Left lobe of liver (tissue), 2 donors: ENCODE results near the gene RNPEPL1. TPM values are rescaled to one million over a fixed set of nuclear protein-coding genes. Genes with fewer than 3 reads are reported as not detected.

Experiments
- ATAC-seq: fragments of 200-7000 bp; cut with Tn5 transposase; one replicate; pipeline ENCODE4 v1.9.1; 2020; ENCODE audit warnings: mild to moderate bottlenecking, moderate library complexity
- DNase-seq: peaks from one replicate; pipeline ENCODE4 v3.0.0-alpha.2; 2020; ENCODE audit warnings: low spot score
- total RNA-seq: library from RNA; stranded (reverse); gene quantifications from one replicate; pipeline ENCODE4 v1.2.1, GENCODE V29; 2021
- donor health status: DM: no; HTN: no; CAD: no; lungs with moderate emphysema.
- donor health status: DM: no; HTN: yes; CAD: no.

The RNPEPL1 gene
- total RNA-seq, 1 donor from 2014 or later = 40.6 TPM

DNA sequence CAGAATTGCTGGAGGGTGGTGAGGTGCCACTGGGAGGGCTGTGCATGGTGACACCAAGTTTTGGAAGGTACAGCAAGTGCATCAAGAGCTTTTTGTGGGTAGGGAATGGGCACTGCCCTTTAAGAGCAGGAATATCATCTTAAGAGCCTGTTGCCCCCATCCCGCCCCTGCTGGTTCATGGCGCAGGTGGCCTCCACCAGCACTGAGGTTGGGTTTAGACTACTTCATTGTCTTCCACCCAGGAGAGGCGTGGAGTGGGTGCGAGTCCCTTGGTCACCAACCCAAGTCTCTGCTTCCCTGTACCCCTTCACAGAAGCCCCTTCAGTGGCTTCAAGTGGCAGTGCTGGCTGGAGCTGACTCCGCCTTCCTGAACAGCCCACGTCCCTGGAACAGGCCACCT lies 7.8 kb downstream of the RNPEPL1 start:
- no peak for DNase-seq

DNA sequence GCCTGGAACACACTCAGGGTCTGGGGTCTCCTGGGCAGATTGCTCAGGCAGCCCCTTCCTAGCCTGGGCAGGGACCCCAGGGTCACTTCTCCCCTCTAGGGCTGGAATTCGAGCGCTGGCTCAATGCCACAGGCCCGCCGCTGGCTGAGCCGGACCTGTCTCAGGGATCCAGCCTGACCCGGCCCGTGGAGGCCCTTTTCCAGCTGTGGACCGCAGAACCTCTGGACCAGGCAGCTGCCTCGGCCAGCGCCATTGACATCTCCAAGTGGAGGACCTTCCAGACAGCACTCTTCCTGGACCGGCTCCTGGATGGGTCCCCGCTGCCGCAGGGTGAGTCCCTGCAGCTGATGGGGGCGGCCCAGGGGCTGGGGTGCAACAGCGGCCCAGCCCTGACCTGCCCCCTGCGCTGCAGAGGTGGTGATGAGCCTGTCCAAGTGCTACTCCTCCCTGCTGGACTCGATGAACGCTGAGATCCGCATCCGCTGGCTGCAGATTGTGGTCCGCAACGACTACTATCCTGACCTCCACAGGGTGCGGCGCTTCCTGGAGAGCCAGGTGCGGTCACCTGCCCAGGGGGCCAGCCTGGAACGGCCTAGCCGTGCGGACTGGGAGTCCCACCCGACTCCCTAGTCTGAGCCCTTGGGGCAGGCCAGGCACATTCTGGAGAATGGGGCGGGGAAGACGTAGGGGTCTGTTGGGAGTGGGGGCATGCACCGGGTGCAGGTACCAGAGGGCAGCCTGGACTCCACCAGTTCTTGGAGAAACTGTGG lies 8.3 kb downstream of the RNPEPL1 start:
- DNase-seq = no peak
- no peak for ATAC-seq

More for the DNA sequence above, 7.8 kb downstream of the RNPEPL1 start:
- ATAC-seq = no peak

DNA sequence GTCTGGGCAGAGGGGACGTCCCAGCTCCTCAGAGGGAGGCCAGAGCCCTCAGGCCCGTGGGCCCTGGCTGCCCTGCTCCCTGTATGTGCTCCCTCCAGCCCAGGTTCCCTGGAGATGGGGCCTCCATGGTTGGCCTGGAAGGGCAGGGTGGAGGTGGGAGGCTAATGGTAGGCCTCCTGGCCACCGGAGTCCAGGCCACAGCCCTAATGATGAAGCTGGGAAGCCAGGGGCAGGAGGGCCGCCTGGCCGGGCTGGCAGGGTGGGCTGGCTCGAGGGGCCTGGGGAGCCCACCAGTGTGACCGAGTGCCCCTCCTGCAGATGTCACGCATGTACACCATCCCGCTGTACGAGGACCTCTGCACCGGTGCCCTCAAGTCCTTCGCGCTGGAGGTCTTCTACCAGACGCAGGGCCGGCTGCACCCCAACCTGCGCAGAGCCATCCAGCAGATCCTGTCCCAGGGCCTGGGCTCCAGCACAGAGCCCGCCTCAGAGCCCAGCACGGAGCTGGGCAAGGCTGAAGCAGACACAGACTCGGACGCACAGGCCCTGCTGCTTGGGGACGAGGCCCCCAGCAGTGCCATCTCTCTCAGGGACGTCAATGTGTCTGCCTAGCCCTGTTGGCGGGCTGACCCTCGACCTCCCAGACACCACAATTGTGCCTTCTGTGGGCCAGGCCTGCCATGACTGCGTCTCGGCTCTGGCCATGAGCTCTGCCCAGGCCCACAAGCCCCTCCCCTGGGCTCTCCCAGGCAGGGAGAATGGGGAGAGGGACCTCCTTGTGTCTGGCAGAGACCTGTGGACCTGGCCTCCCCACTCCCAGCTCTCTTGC lies 9.2 kb downstream of the RNPEPL1 start:
- ATAC-seq (no peak), DNase-seq (no peak)

DNA sequence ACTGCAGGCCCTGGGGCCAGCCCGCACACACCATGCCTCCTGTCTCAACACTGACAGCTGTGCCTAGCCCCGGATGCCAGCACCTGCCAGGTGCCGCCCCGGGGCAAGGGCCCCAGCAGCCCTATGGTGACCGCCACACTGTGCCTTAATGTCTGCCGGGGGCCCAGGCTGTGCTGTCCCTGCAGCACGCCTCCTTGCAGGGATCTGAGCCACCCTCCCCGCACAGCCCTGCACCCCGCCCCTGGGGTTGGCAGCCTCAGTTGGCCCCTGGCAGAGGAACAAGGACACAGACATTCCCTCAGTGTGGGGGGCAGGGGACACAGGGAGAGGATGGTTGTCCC lies 9.8 kb downstream of the RNPEPL1 start:
- DNase-seq = no peak
- ATAC-seq = no peak

DNA sequence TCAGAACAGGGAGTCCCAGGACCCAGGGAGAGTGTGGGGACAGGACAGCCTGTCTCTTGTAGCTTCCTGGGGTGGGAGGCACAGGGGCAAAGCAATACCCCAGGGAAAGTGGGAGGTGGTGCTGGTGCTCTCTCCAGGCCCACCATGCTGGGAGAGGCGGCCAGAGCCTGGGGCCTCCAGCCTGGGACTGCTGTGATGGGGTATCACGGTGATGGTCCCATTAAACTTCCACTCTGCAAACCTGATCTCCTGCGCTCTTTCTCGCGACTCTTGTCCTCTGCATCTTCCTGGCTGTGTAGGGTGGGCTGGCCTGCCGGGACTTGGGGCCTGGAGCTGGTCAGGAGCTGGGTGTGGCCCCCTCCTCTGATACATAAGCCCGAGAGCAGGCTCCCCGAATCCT lies 10.2 kb downstream of the RNPEPL1 start:
- ATAC-seq = no peak
- no peak for DNase-seq

DNA sequence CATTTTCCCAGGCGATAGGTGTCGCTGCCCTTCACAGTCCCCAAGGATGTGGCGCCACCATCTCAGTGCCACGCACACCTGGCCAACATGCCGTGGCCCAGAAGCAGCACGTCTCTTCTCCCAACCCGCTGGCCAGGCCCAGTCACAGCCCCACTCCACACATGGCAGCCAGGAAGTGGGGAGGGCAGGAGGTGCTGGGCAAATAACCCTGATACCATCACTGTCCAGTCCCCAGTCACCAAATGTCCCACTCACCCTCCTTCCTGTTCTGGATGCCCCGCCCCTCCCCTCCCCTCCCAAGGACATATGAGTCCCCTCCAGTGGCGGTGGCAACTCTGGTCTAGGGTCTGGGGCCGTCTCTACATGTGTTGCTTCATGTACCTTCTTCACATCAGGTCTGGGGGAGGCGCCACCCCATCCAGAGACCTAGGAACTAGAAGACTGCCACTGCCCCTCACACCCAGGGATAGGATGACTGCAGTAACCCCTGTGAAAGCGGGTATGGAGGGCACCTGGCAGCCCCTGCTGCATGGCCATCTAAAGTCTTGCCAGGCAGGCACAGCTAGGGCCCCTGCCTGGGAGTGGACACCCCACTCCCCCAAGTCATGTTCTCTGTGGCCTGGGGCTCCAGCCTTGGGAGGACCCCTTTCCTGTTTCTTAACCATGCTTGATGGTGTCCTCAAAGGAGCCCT lies 10.9 kb downstream of the RNPEPL1 start:
- DNase-seq (no peak), ATAC-seq (no peak)

DNA sequence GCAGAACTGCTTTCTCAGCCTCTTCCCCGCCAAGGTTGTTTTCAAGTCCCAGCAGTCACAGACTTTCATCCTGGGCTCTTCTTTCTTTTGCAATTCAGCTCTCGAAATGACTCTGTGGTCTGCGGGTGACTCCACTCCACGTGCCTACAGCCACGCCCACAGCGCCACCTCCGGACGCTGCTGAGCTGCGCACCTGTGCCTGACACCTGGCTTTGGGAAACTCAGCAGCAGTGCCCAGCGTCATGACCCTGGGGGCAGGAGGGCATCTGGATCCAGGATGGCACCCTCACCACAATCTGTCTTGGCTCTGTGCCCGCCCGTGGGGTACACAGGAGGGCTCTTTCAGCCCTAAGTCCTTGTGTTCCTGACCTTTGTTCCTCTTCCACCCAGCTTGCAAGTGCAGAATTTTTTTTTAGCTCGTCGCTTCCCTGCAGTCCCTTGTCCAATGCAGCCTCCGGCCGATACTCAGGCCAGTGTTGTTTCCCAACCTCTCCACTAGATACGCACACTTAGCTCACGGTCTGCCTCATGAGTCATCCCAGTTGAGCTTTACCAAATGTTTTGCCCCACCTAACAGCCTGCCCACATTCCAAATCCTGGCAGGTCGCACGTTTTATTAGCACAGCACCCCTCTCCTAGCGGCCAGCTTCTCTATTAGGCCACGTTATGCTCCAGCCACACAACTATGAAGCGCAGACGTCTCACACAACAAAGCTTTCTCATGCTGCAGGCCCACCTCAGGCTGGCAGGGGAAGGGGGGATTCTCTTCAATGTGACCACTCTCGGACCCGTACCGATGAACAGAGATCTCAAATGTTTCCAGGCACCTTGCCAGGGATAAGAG lies 11.7 kb downstream of the RNPEPL1 start:
- peak; percentile 81 for ATAC-seq
- peak; percentile 88 for DNase-seq

DNA sequence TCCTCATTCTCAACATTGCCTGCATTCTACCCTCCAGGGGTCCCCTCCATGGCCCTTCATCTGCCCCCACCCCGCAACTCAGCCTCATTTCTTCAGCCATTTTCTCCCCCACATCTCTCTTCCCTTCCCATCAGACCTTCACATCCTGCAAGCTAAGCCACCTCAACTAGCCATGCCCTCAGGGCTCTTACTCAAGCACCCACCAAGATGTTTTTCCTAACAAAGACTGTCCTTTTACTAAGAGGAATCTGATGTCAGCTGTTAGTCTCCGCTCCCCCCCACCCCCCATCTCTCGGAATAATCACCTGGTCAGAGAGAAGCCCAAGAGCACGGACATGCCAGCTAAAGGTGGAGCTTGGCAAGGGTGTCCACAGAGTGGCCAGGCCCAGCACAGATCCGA lies 13.5 kb downstream of the RNPEPL1 start:
- no peak for ATAC-seq
- DNase-seq = no peak

DNA sequence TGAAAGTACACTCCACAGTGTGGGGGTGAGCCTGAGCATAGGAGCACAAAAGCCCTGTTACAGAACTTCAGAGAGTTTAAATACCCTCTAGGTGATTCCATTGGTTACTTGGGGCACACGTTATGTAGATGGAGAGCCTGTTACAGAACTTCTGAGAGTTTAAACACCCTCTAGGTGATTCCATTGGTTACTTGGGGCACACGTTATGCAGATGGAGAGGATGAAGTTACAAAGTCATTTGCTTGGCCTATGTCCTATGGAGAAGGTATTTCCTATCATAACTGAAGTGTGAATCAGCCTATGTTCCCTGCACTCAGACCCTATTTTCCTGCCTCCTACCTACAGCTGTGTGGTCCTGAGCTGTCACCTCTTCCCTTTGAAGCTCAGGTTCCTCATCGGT lies 14.5 kb downstream of the RNPEPL1 start:
- DNase-seq (no peak), ATAC-seq (no peak)

DNA sequence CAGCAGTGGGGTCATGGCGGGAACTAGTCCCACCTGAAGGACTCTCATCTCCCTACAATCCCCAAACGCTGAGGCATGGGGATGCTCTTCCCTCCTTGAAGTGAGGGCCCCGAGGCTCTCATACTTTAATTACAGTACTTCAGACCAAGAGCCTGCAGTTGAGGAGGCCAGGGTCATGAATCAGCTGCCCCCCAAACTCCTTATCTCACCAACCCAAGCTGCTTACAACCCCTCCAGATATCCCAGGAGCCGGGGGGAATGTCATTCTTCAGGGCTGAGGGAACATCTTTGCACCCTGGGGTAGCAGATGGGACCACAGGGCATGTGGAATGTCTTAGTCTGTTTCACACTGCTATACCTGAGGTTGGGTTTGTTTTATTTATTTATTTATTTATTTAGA lies 15.5 kb downstream of the RNPEPL1 start:
- no peak for ATAC-seq
- DNase-seq = no peak

DNA sequence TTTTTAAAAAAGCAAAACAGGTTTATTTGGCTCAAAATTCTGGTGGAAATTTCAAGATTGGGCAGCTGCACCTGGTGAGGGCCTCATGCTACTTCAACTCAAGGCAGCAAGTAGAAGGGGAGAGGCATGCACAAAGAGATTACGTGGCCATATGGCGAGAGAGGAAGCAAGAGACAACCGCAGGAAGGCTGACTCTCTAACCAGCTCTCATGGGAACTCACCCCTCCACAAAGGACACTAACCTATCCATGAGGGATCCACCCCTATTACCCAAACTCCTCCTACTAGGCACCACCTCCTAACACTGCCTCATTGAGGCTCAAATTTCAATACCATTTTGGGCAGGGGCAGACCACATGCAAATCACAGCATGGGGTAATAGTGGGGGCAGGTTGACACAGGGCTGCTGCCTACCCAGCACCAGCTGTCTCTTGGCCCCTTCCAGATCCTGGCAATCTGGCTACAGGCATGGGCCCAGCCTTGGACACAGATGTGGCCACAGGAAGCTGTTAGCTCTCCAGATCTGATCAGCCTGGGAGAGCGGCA lies 16.3 kb downstream of the RNPEPL1 start:
- DNase-seq (no peak), ATAC-seq (no peak)

DNA sequence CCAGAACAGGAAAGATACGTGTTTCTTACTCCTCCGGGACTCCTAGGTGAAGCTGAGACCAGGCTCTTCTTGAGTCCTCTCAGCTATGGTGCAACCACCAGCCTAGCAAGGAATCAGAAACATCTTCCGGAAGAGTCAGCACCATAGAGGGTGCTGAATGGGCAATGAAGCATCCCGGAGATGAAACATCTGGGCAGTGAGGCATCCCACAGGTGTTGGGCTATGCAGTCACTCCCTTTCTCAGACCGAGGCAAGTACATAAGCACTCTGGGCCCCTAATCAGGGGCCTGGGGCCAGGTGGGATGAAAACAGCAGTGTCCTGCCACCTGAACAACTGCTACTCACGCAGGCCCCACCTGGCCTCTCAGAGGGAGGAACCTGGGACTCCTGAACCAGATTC lies 16.8 kb downstream of the RNPEPL1 start:
- no peak for ATAC-seq

DNA sequence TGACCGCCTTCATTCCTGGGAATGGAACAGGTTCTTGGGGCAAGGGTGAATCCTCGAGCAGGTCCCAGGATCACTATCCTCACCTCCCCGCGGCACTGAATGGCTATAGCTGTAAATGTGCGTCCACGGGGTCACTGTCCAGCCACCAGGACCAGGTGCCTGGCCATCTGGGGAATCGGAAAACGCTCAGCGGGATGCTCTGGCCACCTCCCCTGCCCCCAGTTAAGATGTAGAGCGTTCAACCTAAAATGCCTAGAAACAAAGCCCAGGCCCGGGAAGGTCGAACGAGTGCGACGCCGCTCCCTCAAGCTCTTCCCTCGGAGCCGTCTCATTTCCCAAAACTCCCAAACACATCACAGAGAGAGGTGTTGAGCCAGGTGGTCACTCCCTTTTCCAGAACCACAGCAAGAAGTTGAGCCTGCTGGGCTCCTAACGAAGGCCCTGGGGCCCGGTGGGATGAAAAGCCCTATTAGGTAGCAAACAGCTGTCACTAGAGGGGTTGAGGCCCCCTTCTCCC lies 17.5 kb downstream of the RNPEPL1 start:
- DNase-seq = no peak
- ATAC-seq = no peak

More for the DNA sequence above, 16.8 kb downstream of the RNPEPL1 start:
- no peak for DNase-seq

DNA sequence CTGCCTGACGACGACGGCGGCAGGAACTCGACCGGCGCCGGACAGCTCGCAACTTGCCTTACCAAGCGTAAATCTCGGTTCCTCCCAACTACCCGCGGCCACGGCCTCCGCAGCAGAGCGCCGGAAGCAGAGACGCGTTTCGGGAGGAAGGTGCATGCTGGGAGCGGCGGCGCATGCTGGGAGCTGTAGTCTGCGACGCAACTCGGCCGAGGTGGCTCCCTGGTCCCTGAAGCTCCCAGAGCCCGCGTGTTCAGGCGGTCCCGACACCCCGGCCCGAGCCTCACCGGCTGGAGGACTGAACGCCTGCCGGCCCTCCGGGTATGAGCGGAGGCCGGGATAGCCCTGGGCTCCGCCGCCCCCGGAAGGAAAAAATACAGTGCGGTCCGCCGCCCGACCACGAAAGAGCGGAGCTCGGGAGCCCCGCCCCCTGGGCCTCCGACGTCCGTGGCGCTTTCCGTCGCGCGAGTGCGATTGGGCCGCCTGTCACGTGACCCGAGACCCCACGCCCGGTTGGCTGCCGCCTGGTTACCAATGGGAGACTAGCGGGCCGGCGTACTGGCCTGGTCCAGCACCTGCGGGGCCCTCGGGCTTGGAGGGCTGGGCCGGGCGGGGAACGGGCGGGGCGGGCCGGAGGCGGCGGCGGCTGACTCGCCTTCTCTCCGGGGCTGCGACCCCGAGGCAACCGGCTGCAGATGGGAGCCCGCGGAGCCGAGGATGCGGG lies 18.1 kb downstream of the RNPEPL1 start, which contains the start of gene CAPN10:
CAPN10 (plus strand) TSS at position 537 of the 721 bp plus-strand sequence; CDS start at position 715, 178 bp downstream.
- DNase-seq = peak; percentile 99
- peak; percentile 86 for ATAC-seq

DNA sequence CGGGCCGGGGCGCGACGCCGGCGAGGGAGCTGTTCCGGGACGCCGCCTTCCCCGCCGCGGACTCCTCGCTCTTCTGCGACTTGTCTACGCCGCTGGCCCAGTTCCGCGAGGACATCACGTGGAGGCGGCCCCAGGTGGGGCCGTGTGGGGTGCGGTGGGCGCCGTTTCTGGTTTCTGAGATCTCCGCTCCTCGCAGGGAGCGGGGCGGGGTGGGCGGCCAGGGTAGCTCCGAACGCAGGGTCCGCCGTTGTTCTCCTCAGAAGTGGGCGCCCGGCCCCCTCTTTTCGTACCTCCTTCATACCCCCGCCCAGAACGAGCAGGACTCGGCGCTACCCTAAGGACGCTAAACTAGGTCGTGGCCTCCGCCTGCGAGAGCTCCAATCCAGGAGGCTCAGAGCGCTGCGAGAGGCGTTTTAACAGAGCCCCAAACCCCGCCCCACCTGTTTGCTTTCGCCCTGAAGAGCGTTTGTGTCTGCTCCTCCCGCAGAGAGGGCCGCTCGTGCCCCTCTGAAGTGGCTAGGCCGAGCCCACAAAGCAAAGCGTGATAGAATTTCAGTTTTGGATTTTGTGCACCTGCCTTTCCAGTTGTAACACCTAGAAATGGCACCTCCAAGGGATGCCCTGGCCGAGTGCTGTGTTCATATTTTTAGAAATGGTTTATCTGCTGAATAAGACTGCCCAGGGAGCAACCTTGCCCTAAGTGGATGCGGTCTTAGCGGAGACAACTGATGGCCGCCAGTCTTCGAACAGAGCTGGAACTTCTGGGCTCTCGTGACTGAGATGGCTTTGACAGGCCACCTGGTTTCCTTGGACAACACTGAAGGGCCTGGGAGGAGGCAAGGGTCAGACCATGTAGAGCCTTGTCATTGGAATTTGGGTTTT lies 18.9 kb downstream of the RNPEPL1 start:
- peak; percentile 55 for ATAC-seq
- DNase-seq = no peak

DNA sequence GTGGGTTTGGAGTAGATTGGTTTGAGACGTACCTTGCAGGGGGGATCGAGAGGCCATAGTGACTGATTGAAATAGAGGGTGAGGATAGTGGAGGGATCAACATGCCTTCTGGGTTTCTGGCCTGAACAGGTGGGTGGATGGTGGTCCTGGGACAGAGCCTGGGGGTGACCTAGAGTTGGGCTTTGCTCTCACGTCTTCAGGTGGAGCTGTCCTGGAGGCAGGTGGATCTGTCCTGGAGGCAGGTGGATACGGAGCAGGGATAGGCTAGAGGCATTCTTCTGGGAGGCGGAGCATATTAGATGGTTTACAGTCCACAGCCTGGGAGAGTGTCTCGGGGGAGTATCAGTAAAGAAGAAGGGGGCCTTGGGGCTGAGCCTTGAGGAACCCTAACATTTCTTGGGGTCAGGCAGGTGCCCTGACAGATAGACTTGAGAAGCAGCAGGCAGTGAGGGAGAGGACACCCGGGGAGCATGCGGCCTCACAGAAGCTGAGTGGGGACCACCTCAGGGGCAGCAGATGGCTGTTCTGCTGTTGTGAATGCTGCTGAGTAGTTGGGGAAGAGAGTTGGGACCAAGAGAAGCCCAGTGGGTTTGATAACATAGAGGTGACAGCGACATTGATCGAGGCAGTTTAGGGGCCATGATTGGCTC lies 19.8 kb downstream of the RNPEPL1 start:
- no peak for DNase-seq
- ATAC-seq = no peak

DNA sequence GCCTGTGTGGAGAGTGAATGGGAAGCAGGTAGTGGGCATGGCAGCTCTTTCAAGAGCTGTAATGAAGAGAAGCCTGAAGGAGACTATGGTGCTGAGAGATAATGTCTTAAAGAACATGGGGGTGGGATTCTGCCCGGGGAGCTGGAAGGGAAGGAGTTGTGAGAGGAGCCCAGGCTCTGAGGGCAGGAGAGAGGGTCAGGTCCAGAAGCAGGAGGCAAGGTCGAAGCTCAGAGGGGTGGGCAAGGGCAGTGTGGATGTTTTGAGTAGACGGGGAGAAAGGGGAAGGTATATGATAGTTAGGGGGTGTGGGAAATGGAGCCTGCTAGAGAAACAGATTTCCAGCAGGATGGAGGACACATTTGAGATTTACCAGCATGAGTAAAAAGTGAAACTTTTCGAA lies 20.4 kb downstream of the RNPEPL1 start:
- no peak for DNase-seq
- no peak for ATAC-seq

DNA sequence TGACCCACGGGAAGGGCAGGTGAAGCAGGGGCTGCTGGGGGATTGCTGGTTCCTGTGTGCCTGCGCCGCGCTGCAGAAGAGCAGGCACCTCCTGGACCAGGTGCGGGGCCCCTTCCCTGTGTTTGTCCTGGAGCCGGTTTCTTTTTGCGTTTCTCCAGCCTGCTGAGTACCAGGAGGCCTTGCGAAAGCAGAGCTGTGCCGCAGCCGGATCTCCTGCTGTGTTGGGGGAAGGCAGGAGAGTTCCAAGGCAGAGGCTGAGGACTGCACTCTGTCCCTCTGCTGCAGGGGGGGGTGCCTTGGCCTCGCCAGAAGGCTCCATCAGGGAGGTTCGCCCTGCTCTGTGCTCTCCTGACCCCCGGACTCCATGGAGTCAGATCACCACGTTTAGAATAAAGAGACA lies 21.1 kb downstream of the RNPEPL1 start:
- ATAC-seq = no peak

More for the DNA sequence above, 21.1 kb downstream of the RNPEPL1 start:
- no peak for DNase-seq
